HL-60 (cell line): ENCODE measurements around the gene RCOR2.

Source experiments
- CTCF ChIP-seq: IDR thresholded peaks from one replicate; pipeline ENCODE4 v1.5.1; 2011; ENCODE audit warnings: low read length, control low read depth, inconsistent platforms; ENCODE audit not compliant: insufficient read depth
- REST ChIP-seq: IDR thresholded peaks from 2 replicates; pipeline ENCODE4 v1.6.1; 2012; ENCODE audit warnings: low read depth; ENCODE audit not compliant: insufficient replicate concordance

- TF ChIP-seq CTCF (no peak), REST (no peak)
These were observed 5.8 kb upstream of the RCOR2 start for GRCh38 chr11:63922673-63923192.
